ENCODE measurements around the gene TIE1.

GRCh38 chr1:43357251-43357650 lies 56.5 kb downstream of the TIE1 start:
- TF ChIP-seq, protein P1, sequence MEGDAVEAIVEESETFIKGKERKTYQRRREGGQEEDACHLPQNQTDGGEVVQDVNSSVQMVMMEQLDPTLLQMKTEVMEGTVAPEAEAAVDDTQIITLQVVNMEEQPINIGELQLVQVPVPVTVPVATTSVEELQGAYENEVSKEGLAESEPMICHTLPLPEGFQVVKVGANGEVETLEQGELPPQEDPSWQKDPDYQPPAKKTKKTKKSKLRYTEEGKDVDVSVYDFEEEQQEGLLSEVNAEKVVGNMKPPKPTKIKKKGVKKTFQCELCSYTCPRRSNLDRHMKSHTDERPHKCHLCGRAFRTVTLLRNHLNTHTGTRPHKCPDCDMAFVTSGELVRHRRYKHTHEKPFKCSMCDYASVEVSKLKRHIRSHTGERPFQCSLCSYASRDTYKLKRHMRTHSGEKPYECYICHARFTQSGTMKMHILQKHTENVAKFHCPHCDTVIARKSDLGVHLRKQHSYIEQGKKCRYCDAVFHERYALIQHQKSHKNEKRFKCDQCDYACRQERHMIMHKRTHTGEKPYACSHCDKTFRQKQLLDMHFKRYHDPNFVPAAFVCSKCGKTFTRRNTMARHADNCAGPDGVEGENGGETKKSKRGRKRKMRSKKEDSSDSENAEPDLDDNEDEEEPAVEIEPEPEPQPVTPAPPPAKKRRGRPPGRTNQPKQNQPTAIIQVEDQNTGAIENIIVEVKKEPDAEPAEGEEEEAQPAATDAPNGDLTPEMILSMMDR (IDR thresholded peaks at IDR 0.05): no peak
- no peak for TF ChIP-seq POLR2A (IDR thresholded peaks at IDR 0.05)
